ENCODE data around the gene KMT2D. TPM values are rescaled to one million over a fixed set of nuclear protein-coding genes. Genes with fewer than 3 reads are reported as not detected.

The KMT2D gene
- total RNA-seq, 1 donor from 2014 or later, result 136 TPM

GRCh38 chr12:49046129-49046895 is 14.3 kb downstream of the KMT2D start:
- ATAC-seq (ENCODE audit: low read depth) (no peak), DNase-seq (no peak)
- H3K9me3 Mint-ChIP-seq, result no peaks in the 10 kb centered on the region
- H3K27me3 Mint-ChIP-seq, result no peaks in the 10 kb centered on the region
- H3K4me3 Mint-ChIP-seq, result no peak overlapping the region
- ChIA-PET CTCF (interaction anchor here (3.7 kb wide), 1 partner anchor 49 kb away, joined by 23 read pairs; no protein-coding TSS in a partner anchor), POLR2A (no interaction called here)
- peaks cover 95% of the 10 kb centered on the region for H3K36me3 Mint-ChIP-seq (ENCODE audit: low read depth)
- H3K27ac Mint-ChIP-seq, result no peak overlapping the region
- no peak for TF ChIP-seq CTCF (IDR thresholded peaks at IDR 0.05)
- intact Hi-C loops (cut with micrococcal nuclease), result no loop called here
- no peaks in the 10 kb centered on the region for H3K4me1 Mint-ChIP-seq

- Mint-ChIP-seq H3K4me3 (no peak overlapping the region), H3K4me1 (no peaks in the 10 kb centered on the region), H3K27ac (no peak overlapping the region), H3K9me3 (no peaks in the 10 kb centered on the region), H3K27me3 (no peaks in the 10 kb centered on the region), H3K36me3 (ENCODE audit: low read depth) (peaks cover 94% of the 10 kb centered on the region)
- ChIA-PET POLR2A (no interaction called here), CTCF (interaction anchor here (1.3 to 3.7 kb wide), 4 partner anchors 10 to 47 kb away, joined by 3 to 23 read pairs (median 3); no protein-coding TSS in a partner anchor)
- intact Hi-C loops (cut with micrococcal nuclease), result no loop called here
- ATAC-seq (ENCODE audit: low read depth), result no peak
- DNase-seq, result no peak
- TF ChIP-seq CTCF (IDR thresholded peaks at IDR 0.05), result no peak
These were observed 15.9 kb downstream of the KMT2D start for GRCh38 chr12:49044660-49045059.

- no peak for TF ChIP-seq CTCF (IDR thresholded peaks at IDR 0.05)
- peaks cover 95% of the 10 kb centered on the region for H3K36me3 Mint-ChIP-seq (ENCODE audit: low read depth)
- POLR2A ChIA-PET, result no interaction called here
- H3K9me3 Mint-ChIP-seq, result no peaks in the 10 kb centered on the region
- H3K4me3 Mint-ChIP-seq, result no peak overlapping the region
- CTCF ChIA-PET, result interaction anchor here (0.9 to 3.7 kb wide), 10 partner anchors 9 to 193 kb away, joined by 3 to 23 read pairs (median 4); partner anchors contain the start of gene RHEBL1
- H3K4me1 Mint-ChIP-seq, result no peaks in the 10 kb centered on the region
- no peaks in the 10 kb centered on the region for H3K27me3 Mint-ChIP-seq
- intact Hi-C loops (cut with micrococcal nuclease), result loop anchor here (1.0 to 2.0 kb wide), 2 partner anchors 47 to 191 kb away; no protein-coding TSS in a partner anchor
- DNase-seq, result peak; percentile 63
- peak; percentile 81 for ATAC-seq (ENCODE audit: low read depth)
- no peak overlapping the region for H3K27ac Mint-ChIP-seq
These were observed 16.7 kb downstream of the KMT2D start for GRCh38 chr12:49043856-49044258.

GRCh38 chr12:49043241-49043640 is 17.4 kb downstream of the KMT2D start:
- no peak for ATAC-seq (ENCODE audit: low read depth)
- Mint-ChIP-seq H3K4me1 (no peaks in the 10 kb centered on the region), H3K36me3 (ENCODE audit: low read depth) (peaks cover 95% of the 10 kb centered on the region), H3K9me3 (no peaks in the 10 kb centered on the region), H3K27ac (no peak overlapping the region), H3K4me3 (no peak overlapping the region), H3K27me3 (no peaks in the 10 kb centered on the region)
- ChIA-PET POLR2A (no interaction called here), CTCF (interaction anchor here (0.9 to 3.7 kb wide), 12 partner anchors 9 to 192 kb away, joined by 3 to 23 read pairs (median 4); partner anchors contain the start of gene RHEBL1)
- no peak for DNase-seq
- no peak for TF ChIP-seq CTCF (IDR thresholded peaks at IDR 0.05)
- intact Hi-C loops (cut with micrococcal nuclease), result loop anchor here (1.0 to 2.0 kb wide), 2 partner anchors 46 to 190 kb away; no protein-coding TSS in a partner anchor

GRCh38 chr12:49041881-49042484 is 18.6 kb downstream of the KMT2D start:
- H3K4me1 Mint-ChIP-seq, result no peaks in the 10 kb centered on the region
- no peaks in the 10 kb centered on the region for H3K27me3 Mint-ChIP-seq
- intact Hi-C loops (cut with micrococcal nuclease), result loop anchor here (2.0 kb wide), 1 partner anchor 45 kb away; no protein-coding TSS in a partner anchor
- H3K27ac Mint-ChIP-seq, result no peak overlapping the region
- CTCF ChIA-PET, result interaction anchor here (1.0 kb wide), 1 partner anchor 45 kb away, joined by 5 read pairs; no protein-coding TSS in a partner anchor
- ATAC-seq (ENCODE audit: low read depth) (no peak), DNase-seq (no peak)
- POLR2A ChIA-PET, result no interaction called here
- no peak overlapping the region for H3K4me3 Mint-ChIP-seq
- no peak for TF ChIP-seq CTCF (IDR thresholded peaks at IDR 0.05)
- H3K36me3 Mint-ChIP-seq (ENCODE audit: low read depth), result peaks cover 96% of the 10 kb centered on the region
- H3K9me3 Mint-ChIP-seq, result no peaks in the 10 kb centered on the region

All from activated B cell treated with CpG ODN at 0.5 μM for 24 hours (primary cell).